OCI-LY1 (cell line): ENCODE data around the gene EEIG1.

ENCODE experiments used
- H2AFZ ChIP-seq: fragments of 200-600 bp; sonication (generic), shearing (Covaris generic); 2 replicates; pipeline ENCODE4 v1.6.0; 2014; ENCODE audit warnings: antibody characterized with exemption, mild to moderate bottlenecking, low read length
- H3F3A ChIP-seq: fragments of 200-600 bp; sonication (generic), shearing (Covaris generic); 2 replicates; pipeline ENCODE4 v1.6.0; 2014; ENCODE audit warnings: mild to moderate bottlenecking, antibody characterized with exemption, low read length, moderate library complexity; ENCODE audit not compliant: insufficient read depth
- H3K27ac ChIP-seq: fragments of 200-600 bp; sonication (generic); 2 replicates; pipeline ENCODE4 v1.5.1; 2014; ENCODE audit warnings: low read length, mixed run types, mild to moderate bottlenecking, low read depth; ENCODE audit not compliant: poor library complexity, severe bottlenecking
- H3K27me3 ChIP-seq: fragments of 200-600 bp; sonication (generic); 2 replicates; pipeline ENCODE4 v1.6.0; 2014; ENCODE audit warnings: antibody characterized with exemption, mild to moderate bottlenecking, low read length, moderate library complexity; ENCODE audit not compliant: insufficient read depth
- H3K36me3 ChIP-seq: fragments of 200-600 bp; sonication (generic); 2 replicates; pipeline ENCODE4 v1.6.1; 2014; ENCODE audit warnings: mild to moderate bottlenecking, antibody characterized with exemption, low read length, moderate library complexity, mixed read lengths; ENCODE audit not compliant: insufficient read depth
- H3K4me1 ChIP-seq: fragments of 200-600 bp; sonication (generic); 2 replicates; pipeline ENCODE4 v1.5.1; 2014; ENCODE audit warnings: mild to moderate bottlenecking, low read length, moderate library complexity; ENCODE audit not compliant: insufficient read depth, severe bottlenecking
- H3K4me2 ChIP-seq: fragments of 200-600 bp; sonication (generic), shearing (Covaris generic); 2 replicates; pipeline ENCODE4 v1.6.1; 2014; ENCODE audit warnings: low read length
- H3K4me3 ChIP-seq: fragments of 200-600 bp; sonication (generic); 2 replicates; pipeline ENCODE4 v1.5.1; 2014; ENCODE audit warnings: low read length, low read depth, mild to moderate bottlenecking, mixed read lengths; ENCODE audit not compliant: poor library complexity, severe bottlenecking
- H3K79me2 ChIP-seq: fragments of 200-600 bp; shearing (Covaris generic); 2 replicates; pipeline ENCODE4 v1.6.1; 2016; ENCODE audit warnings: mixed run types, low read length, mixed read lengths; ENCODE audit not compliant: insufficient read depth
- H3K9ac ChIP-seq: fragments of 200-600 bp; sonication (generic), shearing (Covaris generic); 2 replicates; pipeline ENCODE4 v1.6.1; 2014; ENCODE audit warnings: mild to moderate bottlenecking, low read length, mixed read lengths
- H3K9me2 ChIP-seq: fragments of 200-600 bp; sonication (generic), shearing (Covaris generic); 2 replicates; pipeline ENCODE4 v1.6.1; 2014; ENCODE audit warnings: low read depth, mild to moderate bottlenecking, low read length, mixed read lengths
- H3K9me3 ChIP-seq: fragments of 200-600 bp; shearing (Covaris generic); 2 replicates; pipeline ENCODE4 v1.6.1; 2014; ENCODE audit warnings: low read length, mixed read lengths
- H4K20me1 ChIP-seq: fragments of 200-600 bp; sonication (generic), shearing (Covaris generic); 2 replicates; pipeline ENCODE4 v1.6.0; 2016; ENCODE audit warnings: mild to moderate bottlenecking, low read length; ENCODE audit not compliant: insufficient read depth
- CTCF ChIP-seq: fragments of 200-600 bp; sonication (generic), shearing (Covaris generic); IDR thresholded peaks from 2 replicates; pipeline ENCODE4 v1.5.1; 2017; ENCODE audit warnings: mild to moderate bottlenecking, antibody characterized with exemption, low read length, moderate library complexity, mixed read lengths
- EZH2 ChIP-seq: fragments of 200-600 bp; sonication (generic), shearing (Covaris generic); IDR thresholded peaks from 2 replicates; pipeline ENCODE4 v1.8.0; 2017; ENCODE audit warnings: borderline replicate concordance, mixed run types, mild to moderate bottlenecking, antibody characterized with exemption, low read length, moderate library complexity, mixed read lengths

Gene EEIG1

GRCh38 chr9:127958728-127959127, 22.1 kb downstream of the EEIG1 start:
- H3K9me3 ChIP-seq, result no peaks in the 10 kb centered on the region
- H3K4me1 ChIP-seq, result peaks cover 34% of the 10 kb centered on the region
- no peaks in the 10 kb centered on the region for H3F3A ChIP-seq
- H3K9me2 ChIP-seq, result no peaks in the 10 kb centered on the region
- no peak overlapping the region for H2AFZ ChIP-seq
- no peak overlapping the region for H3K9ac ChIP-seq
- no peaks in the 10 kb centered on the region for H3K27me3 ChIP-seq
- TF ChIP-seq CTCF (no peak), EZH2 (no peak)
- peaks cover 67% of the 10 kb centered on the region for H3K79me2 ChIP-seq
- peaks cover 20% of the 10 kb centered on the region for H3K36me3 ChIP-seq
- no peak overlapping the region for H3K4me3 ChIP-seq
- H3K4me2 ChIP-seq, result no peak overlapping the region
- no peaks in the 10 kb centered on the region for H4K20me1 ChIP-seq
- no peak overlapping the region for H3K27ac ChIP-seq

GRCh38 chr9:127955294-127956015, 25.3 kb downstream of the EEIG1 start:
- no peaks in the 10 kb centered on the region for H4K20me1 ChIP-seq
- no peaks in the 10 kb centered on the region for H3K27me3 ChIP-seq
- no peak overlapping the region for H3K4me3 ChIP-seq
- H3K27ac ChIP-seq, result peak overlapping the region; percentile 34
- H3K9me3 ChIP-seq, result no peaks in the 10 kb centered on the region
- peaks cover 56% of the 10 kb centered on the region for H3K79me2 ChIP-seq
- H3K4me1 ChIP-seq, result peaks cover 27% of the 10 kb centered on the region
- no peaks in the 10 kb centered on the region for H3K9me2 ChIP-seq
- TF ChIP-seq EZH2 (no peak), CTCF (peak; percentile 78)
- H3K4me2 ChIP-seq, result peak overlapping the region; percentile 21; the same call in 1 of the 2 replicates
- H3K36me3 ChIP-seq, result peaks cover 19% of the 10 kb centered on the region; the same call in 1 of the 2 replicates
- no peak overlapping the region; the same call in 1 of the 2 replicates for H3K9ac ChIP-seq
- H2AFZ ChIP-seq, result no peak overlapping the region
- no peaks in the 10 kb centered on the region for H3F3A ChIP-seq

GRCh38 chr9:127954831-127955293, 25.9 kb downstream of the EEIG1 start:
- H3F3A ChIP-seq, result no peaks in the 10 kb centered on the region
- H3K9me3 ChIP-seq, result no peaks in the 10 kb centered on the region
- peak overlapping the region; percentile 3; the same call in 1 of the 2 replicates for H3K4me2 ChIP-seq
- H3K9me2 ChIP-seq, result no peaks in the 10 kb centered on the region
- peaks cover 25% of the 10 kb centered on the region; the same call in 1 of the 2 replicates for H3K36me3 ChIP-seq
- peaks cover 56% of the 10 kb centered on the region for H3K79me2 ChIP-seq
- no peak overlapping the region; the same call in 1 of the 2 replicates for H3K9ac ChIP-seq
- no peak for TF ChIP-seq CTCF
- TF ChIP-seq EZH2, result no peak
- H3K4me1 ChIP-seq, result peaks cover 33% of the 10 kb centered on the region
- no peak overlapping the region for H2AFZ ChIP-seq
- H3K27ac ChIP-seq, result peak overlapping the region; percentile 34
- H3K27me3 ChIP-seq, result no peaks in the 10 kb centered on the region
- H3K4me3 ChIP-seq, result no peak overlapping the region
- no peaks in the 10 kb centered on the region for H4K20me1 ChIP-seq
